ENCODE results near the gene GUK1.
A peak's percentile ranks its signal among the peaks of the same experiment; 100 is the strongest.

GUK1 gene

GRCh38 chr1:228149406-228150119 is 9.5 kb downstream of the GUK1 start, which contains the start of gene GJC2:
TSS of gene GJC2 (plus strand) at chr1:228149930. CDS start at chr1:228157759, 7,829 bp downstream.
- peak; percentile 23 for DNase-seq (ENCODE audit: low read depth, low spot score)

GRCh38 chr1:228150120-228150460 is 10.0 kb downstream of the GUK1 start:
- no peak for DNase-seq (ENCODE audit: low read depth, low spot score)

GRCh38 chr1:228150461-228151179 is 10.5 kb downstream of the GUK1 start:
- DNase-seq (ENCODE audit: low read depth, low spot score) = peak; percentile 78

- no peak for DNase-seq (ENCODE audit: low read depth, low spot score)
Observed at GRCh38 chr1:228151180-228151925, 11.3 kb downstream of the GUK1 start.

DNA sequence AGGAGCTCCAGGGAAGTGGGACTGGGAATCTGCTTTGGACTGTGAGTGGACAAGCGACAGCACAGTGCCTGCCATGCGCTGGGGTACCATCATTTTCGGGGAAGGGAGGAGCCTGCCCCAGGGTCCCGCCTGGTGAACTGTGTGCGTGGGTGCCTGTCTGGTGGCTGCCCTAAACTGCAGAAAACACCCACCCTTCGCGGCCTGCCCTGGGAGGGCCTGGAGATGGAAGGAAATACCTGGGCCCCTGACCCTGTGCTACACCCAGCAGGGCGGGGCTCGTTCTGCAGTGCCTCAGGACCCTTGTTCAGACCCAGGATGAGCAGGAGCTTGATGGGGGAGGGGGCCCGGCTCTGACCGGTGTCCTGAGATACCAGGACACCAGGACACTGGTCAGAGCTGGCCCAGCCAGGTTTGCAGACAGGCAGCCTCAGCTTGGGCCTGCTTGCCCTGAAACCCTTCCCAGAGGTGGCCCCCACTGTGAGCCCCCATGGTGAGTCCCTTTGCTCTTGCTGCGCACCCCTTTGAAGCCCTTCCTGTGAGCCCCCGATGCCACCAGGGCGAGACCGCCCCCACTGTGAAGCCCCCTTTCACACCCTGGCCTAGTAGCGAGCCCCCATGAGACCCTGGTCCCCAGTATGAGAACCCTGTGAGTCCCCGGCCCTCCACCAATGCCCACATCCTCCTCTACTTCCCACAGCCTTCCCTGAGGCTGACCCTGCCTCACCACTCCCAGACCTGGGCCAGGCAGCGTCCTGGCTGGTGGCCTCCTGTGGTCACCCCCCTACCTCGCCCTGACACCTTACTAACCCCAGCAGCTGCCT is 12.2 kb downstream of the GUK1 start:
- DNase-seq (ENCODE audit: low read depth, low spot score) = no peak

DNA sequence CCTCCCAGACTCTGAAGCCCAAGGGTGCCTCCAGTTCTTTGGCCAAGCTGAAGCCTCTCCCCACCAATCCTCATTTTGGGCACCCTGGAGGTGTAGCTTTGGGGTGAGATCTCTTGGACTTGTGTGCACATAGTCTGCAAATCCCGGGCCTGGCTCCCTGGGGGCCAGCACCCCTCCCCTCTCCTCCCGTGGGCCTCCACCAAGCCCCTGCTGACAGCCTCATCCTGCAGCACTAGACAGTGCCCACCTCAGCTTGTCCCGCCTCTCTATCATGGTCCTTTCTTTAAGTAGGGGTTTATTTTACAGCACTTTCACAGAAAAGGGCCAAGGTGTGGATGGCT is 12.8 kb downstream of the GUK1 start:
- no peak for DNase-seq (ENCODE audit: low read depth, low spot score)

GRCh38 chr1:228154021-228154669 is 14.1 kb downstream of the GUK1 start:
- no peak for DNase-seq (ENCODE audit: low read depth, low spot score)

DNA sequence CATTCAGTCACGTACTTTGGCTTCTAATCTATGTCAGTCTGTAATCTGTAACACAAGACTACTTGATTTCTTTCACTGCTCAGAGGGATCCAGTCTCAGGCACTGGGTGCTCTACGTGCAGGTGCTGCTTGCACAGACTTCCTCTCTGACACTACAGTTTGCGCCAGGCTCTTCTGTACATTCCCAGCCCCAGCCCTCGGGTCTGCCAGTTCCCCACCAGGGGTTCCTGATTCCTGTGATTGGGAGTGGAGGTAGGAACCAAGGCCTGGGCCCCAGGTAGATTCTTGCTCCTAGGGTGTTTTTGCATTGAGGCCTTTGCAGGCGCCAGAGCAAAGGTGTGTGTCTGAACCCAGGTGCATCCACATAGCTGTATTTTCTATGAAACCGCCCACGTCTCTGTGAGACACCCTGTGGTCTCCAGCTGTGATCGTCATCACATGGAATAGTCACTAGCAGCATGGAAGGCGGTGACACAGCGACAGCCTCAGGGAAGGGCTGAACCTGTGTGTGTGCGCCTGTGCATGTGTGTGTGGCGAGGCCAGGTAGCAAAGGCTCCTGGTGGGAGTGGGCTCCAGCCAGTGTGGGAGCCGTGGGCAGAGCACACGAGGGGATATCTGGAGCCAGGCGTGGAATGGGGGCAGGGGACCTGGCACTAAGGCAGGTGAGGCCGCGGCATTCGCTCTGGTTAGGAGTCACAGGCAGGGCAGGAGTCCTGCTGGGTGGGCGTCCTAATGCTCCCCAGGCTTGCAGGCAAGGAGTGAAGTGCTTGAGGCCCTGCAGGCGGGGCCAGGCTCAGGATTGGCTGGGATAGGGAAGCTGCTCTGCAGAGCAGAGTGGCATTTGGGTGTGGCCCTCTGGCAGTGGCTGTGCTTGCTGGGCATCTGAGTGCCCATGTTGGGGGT is 14.8 kb downstream of the GUK1 start:
- no peak for DNase-seq (ENCODE audit: low read depth, low spot score)

DNA sequence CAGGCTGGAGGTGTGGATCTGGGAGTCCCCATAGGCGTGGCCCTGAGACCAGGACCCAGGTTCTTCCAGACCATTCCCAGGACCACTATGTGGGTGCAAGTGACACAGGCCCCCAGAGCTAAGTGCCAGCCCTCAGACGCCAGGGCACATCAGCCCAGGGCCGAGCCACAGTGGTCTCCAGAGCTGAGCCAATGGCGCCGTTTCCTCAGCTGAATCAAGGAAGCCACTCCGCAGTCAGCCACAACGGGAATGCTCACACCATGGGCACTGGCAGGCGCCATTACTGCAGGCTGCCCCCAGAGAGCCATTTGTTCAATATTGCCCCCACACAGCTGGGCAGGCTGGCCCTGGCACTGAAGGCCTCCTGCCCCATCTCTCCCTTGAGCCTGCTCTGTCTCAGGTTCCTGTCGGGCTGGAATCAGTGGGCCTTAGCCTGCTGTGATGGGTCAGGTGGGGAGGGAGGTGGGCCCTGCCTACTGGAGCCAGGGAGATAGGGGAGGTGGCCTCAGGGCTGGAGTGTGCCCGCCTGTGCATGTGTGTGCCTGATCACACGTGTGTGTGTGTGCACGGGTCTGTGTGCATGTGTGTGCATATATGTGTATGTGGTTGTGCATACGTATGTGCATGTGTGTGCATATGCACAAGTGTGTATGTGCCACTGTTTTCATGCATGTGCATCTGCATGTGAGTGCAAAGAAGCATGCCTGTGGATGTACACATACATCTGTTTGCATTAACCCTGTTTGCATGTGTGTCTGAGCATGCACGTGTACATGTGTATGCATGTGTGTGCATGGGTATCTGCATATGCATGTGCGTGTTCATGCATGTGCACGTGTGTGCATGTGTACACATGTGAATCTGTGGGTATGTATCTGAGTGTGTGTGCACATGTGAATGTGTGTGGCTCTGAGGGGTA is 15.8 kb downstream of the GUK1 start:
- DNase-seq (ENCODE audit: low read depth, low spot score) = no peak

DNA sequence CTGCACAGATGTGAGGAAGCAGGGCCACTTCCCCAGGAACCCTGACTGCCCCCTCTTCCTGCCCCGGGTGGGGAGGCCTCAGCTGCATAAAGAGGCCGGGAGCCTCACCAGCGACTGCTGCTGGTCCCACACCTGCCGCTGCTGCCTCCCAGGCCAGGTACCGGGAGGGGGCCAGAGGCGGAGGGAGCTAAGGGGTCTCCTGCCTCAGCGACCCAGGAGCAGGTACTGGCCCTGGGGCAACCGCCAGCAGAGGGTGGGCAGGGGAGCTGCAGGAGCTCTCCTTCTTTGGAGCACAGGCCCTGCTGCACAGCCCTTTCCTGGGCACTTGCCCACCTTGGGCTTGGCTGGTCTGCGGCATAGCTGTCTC is 16.4 kb downstream of the GUK1 start:
- no peak for DNase-seq (ENCODE audit: low read depth, low spot score)

DNA sequence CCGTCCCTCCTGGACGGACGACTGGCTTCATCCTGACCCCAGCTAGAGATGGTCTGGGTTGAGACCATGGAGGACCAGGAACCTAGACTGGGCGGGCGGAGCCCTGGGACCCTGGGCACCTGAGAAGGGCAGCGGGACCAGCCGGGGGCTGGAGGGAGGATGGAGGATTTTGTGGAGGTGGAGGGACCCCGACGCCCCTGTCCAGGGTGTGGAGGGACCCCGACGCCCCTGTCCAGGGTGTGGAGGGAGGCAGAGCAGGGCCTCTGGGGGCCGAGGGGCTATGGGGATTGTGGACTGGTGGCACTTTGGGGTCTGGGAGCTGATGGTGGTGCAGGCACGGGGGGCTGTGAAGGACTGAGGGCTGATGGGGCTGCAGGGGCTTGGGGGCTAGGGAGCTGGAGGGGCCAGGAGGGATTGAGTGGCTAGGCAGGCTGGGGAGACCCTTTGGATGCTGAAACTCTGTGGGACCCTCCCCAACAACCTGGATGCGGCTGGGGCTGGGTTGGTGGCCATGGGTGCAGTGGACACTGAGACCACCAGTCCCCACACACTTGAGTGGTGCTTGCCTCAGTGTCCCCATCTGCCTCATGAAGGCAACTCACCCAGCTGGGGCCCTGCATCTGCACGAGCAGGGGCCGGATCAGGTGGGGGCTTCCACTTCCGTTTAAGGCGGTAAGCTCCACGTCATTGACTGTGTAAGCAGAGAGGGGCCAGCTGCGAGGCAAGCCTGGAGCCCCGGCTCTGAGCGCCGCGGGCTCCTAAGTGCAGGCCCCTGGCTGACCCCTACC is 17.1 kb downstream of the GUK1 start:
- no peak for DNase-seq (ENCODE audit: low read depth, low spot score)

GRCh38 chr1:228157729-228158126 is 17.6 kb downstream of the GUK1 start:
- DNase-seq (ENCODE audit: low read depth, low spot score) = no peak

GRCh38 chr1:228158151-228159007 is 18.3 kb downstream of the GUK1 start:
- no peak for DNase-seq (ENCODE audit: low read depth, low spot score)

GRCh38 chr1:228159008-228159665 is 19.1 kb downstream of the GUK1 start:
- DNase-seq (ENCODE audit: low read depth, low spot score) = no peak

DNA sequence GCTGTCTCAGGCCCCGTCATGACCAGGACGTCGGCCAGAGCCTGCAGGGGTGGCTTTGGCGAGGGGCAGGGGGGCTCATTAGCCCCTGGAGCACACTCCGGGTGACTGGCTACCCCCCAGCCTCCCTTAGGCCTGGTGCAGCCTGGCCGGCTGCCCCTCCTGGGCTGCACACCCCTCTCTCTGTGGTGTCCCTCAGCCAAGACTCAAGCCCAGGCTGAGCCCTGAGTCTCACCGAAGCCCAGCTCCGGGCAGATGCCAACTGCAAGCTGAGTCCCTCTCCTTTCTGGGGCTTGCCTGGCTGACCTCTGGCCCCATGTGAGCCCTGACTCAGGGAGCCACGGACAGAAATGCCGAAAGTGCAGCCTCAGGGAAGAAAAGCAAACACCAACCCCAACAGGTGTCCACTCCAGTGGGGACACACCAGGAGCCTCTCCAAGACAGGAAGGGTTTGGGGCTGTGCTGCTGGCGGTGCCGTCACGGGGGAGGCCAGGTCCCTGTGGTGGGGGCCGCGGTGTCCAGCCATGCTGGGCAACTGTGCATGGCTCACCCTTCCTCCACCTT is 20.2 kb downstream of the GUK1 start:
- DNase-seq (ENCODE audit: low read depth, low spot score) = no peak

- DNase-seq (ENCODE audit: low read depth, low spot score) = no peak
Observed at GRCh38 chr1:228161362-228161761, 21.3 kb downstream of the GUK1 start.

DNA sequence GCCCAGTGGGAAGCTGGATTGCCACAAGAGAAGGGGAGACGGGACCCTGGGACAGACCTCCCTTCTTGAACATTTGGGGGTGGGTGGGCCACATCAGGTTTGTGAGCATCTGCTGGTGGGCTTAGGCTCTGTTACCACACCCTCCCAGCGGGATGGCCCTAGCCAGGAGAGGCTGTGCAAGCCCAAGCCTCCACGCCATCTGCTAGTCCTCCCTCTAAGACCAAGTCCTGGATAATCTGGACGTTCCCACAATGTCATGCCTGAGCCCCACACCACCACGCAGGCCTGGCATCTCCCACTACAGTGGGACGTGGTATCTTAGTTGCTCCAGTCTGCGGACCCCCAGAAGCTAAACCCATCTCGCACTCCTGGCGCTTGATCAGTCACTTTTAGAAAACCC is 21.8 kb downstream of the GUK1 start:
- DNase-seq (ENCODE audit: low read depth, low spot score) = no peak
